H9 (cell line): Measurements from ENCODE around the gene CAPN5. TPM values are rescaled to one million over a fixed set of nuclear protein-coding genes. Genes with fewer than 3 reads are reported as not detected.

Source experiments
- DNase-seq: peaks from one replicate; pipeline ENCODE4 v3.0.0-alpha.2; 2017
- H2AFZ ChIP-seq: one replicate; pipeline ENCODE4 v1.6.1; 2013; ENCODE audit warnings: mild to moderate bottlenecking, low read length, control low read depth, moderate library complexity
- H2AK5ac ChIP-seq: 2 replicates; pipeline ENCODE4 v1.6.1; 2013; ENCODE audit warnings: low read length, control low read depth, mixed read lengths; ENCODE audit not compliant: insufficient read length
- H2BK120ac ChIP-seq: one replicate; pipeline ENCODE4 v1.6.1; 2013; ENCODE audit warnings: low read depth, mild to moderate bottlenecking, low read length, control low read depth, inconsistent platforms; ENCODE audit not compliant: poor library complexity, severe bottlenecking
- H2BK12ac ChIP-seq: 2 replicates; pipeline ENCODE4 v1.6.1; 2013; ENCODE audit warnings: low read length, control low read depth, mixed read lengths, low read depth; ENCODE audit not compliant: insufficient read length
- H2BK15ac ChIP-seq: 2 replicates; pipeline ENCODE4 v1.6.1; 2013; ENCODE audit warnings: low read depth, low read length, control low read depth
- H2BK20ac ChIP-seq: one replicate; pipeline ENCODE4 v1.6.1; 2013; ENCODE audit warnings: low read depth, mild to moderate bottlenecking, low read length, control low read depth, inconsistent platforms; ENCODE audit not compliant: poor library complexity, severe bottlenecking
- H2BK5ac ChIP-seq: 2 replicates; pipeline ENCODE4 v1.6.1; 2013; ENCODE audit warnings: low read length, control low read depth, mixed read lengths; ENCODE audit not compliant: insufficient read length
- H3K14ac ChIP-seq: 2 replicates; pipeline ENCODE4 v1.6.1; 2013; ENCODE audit warnings: low read length, control low read depth; ENCODE audit not compliant: insufficient read depth
- H3K18ac ChIP-seq: 2 replicates; pipeline ENCODE4 v1.6.1; 2013; ENCODE audit warnings: low read depth, mild to moderate bottlenecking, mixed read lengths, low read length, control low read depth; ENCODE audit not compliant: insufficient read length
- H3K23ac ChIP-seq: 2 replicates; pipeline ENCODE4 v1.6.1; 2013; ENCODE audit warnings: low read length, control low read depth, mixed read lengths, low read depth; ENCODE audit not compliant: insufficient read length
- H3K23me2 ChIP-seq: 2 replicates; pipeline ENCODE4 v1.6.1; 2013; ENCODE audit warnings: low read depth, mild to moderate bottlenecking, mixed read lengths, low read length, control low read depth; ENCODE audit not compliant: insufficient read length, poor library complexity, severe bottlenecking
- H3K27ac ChIP-seq: 2 replicates; pipeline ENCODE4 v1.5.1; 2013; ENCODE audit warnings: low read length, control low read depth, mixed read lengths, low read depth; ENCODE audit not compliant: insufficient read length
- H3K27me3 ChIP-seq: 2 replicates; pipeline ENCODE4 v1.6.1; 2013; ENCODE audit warnings: low read length, control low read depth, inconsistent platforms; ENCODE audit not compliant: insufficient read depth
- H3K4ac ChIP-seq: 2 replicates; pipeline ENCODE4 v1.6.1; 2013; ENCODE audit warnings: low read depth, mild to moderate bottlenecking, control low read depth, inconsistent platforms, low read length, moderate library complexity
- H3K4me1 ChIP-seq: 2 replicates; pipeline ENCODE4 v1.6.1; 2013; ENCODE audit warnings: low read length, control low read depth, inconsistent platforms; ENCODE audit not compliant: insufficient read depth
- H3K4me2 ChIP-seq: 2 replicates; pipeline ENCODE4 v1.6.1; 2013; ENCODE audit warnings: low read length, control low read depth, mixed read lengths; ENCODE audit not compliant: insufficient read length, insufficient read depth
- H3K56ac ChIP-seq: 2 replicates; pipeline ENCODE4 v1.6.1; 2013; ENCODE audit warnings: low read depth, mild to moderate bottlenecking, mixed read lengths, low read length, control low read depth; ENCODE audit not compliant: insufficient read length
- H3K79me1 ChIP-seq: 2 replicates; pipeline ENCODE4 v1.6.1; 2013; ENCODE audit warnings: low read depth, mild to moderate bottlenecking, moderate library complexity, low read length, control low read depth, inconsistent platforms; ENCODE audit not compliant: insufficient read depth, poor library complexity, severe bottlenecking
- H3K79me2 ChIP-seq: 2 replicates; pipeline ENCODE4 v1.6.1; 2013; ENCODE audit warnings: low read length, control low read depth, inconsistent platforms; ENCODE audit not compliant: insufficient read depth
- H3K9ac ChIP-seq: 2 replicates; pipeline ENCODE4 v1.6.1; 2013; ENCODE audit warnings: low read length, control low read depth, mixed read lengths; ENCODE audit not compliant: insufficient read length; ENCODE audit errors: extremely low read depth
- H3K9me3 ChIP-seq: one replicate; pipeline ENCODE4 v1.6.1; 2013; ENCODE audit warnings: low read depth, low read length, inconsistent platforms; ENCODE audit not compliant: control insufficient read depth
- H3T11ph ChIP-seq: one replicate; pipeline ENCODE4 v1.6.1; 2013; ENCODE audit warnings: mild to moderate bottlenecking, low read length, control low read depth, inconsistent platforms
- H4K20me1 ChIP-seq: one replicate; pipeline ENCODE4 v1.6.1; 2013; ENCODE audit not compliant: control insufficient read depth, insufficient read length, insufficient read depth
- H4K5ac ChIP-seq: 2 replicates; pipeline ENCODE4 v1.6.1; 2013; ENCODE audit warnings: low read depth, mild to moderate bottlenecking, mixed read lengths, low read length, control low read depth; ENCODE audit not compliant: insufficient read length
- H4K8ac ChIP-seq: replicated peaks from 2 replicates; pipeline ENCODE4 v1.6.1; 2013; ENCODE audit warnings: low read length, control low read depth, mixed read lengths, low read depth; ENCODE audit not compliant: insufficient read length
- H4K91ac ChIP-seq: 2 replicates; pipeline ENCODE4 v1.6.1; 2013; ENCODE audit warnings: low read depth, mild to moderate bottlenecking, moderate library complexity, mixed read lengths, low read length, control low read depth; ENCODE audit not compliant: insufficient read length
- H3K27ac Mint-ChIP-seq, 3 experiments: 2 replicates in 2 of 3; 3 replicates in 1 of 3; pipeline ENCODE4 v1.8.0; 2020 to 2021; ENCODE audit warnings: mixed read lengths in 3 of 3, mild to moderate bottlenecking in 1 of 3, moderate library complexity in 1 of 3
- H3K27me3 Mint-ChIP-seq: 2 replicates; pipeline ENCODE4 v1.8.0; 2021; ENCODE audit warnings: low read depth, mild to moderate bottlenecking, moderate library complexity, mixed read lengths
- H3K36me3 Mint-ChIP-seq, 3 experiments: 2 replicates in 2 of 3; 3 replicates in 1 of 3; pipeline ENCODE4 v1.8.0; 2020 to 2021; ENCODE audit warnings: low read depth in 3 of 3, mixed read lengths in 3 of 3; ENCODE audit not compliant: insufficient read depth in 1 of 3
- H3K4me1 Mint-ChIP-seq, 2 experiments: 2 replicates each; pipeline ENCODE4 v1.8.0; 2020; ENCODE audit warnings: mixed read lengths in 2 of 2
- H3K4me3 Mint-ChIP-seq, 2 experiments: 2 replicates in 1 of 2; 3 replicates in 1 of 2; pipeline ENCODE4 v1.8.0; 2020 to 2021; ENCODE audit warnings: mild to moderate bottlenecking in 2 of 2, mixed read lengths in 2 of 2, moderate library complexity in 1 of 2
- H3K9me3 Mint-ChIP-seq, 2 experiments: 2 replicates in 1 of 2; 3 replicates in 1 of 2; pipeline ENCODE4 v1.8.0; 2020; ENCODE audit warnings: mild to moderate bottlenecking in 2 of 2, mixed read lengths in 2 of 2, moderate library complexity in 1 of 2
- total RNA-seq: library from RNA; stranded (reverse); gene quantifications from 2 replicates; pipeline ENCODE4 v1.2.1, GENCODE V29; 2021
- TF ChIP-seq, protein P1 (sequence below): fragments of 200-600 bp; sonication (generic); conservative IDR thresholded peaks from 3 replicates; pipeline ENCODE4 v1.8.0; 2021; ENCODE audit warnings: antibody characterized with exemption, mild to moderate bottlenecking

The CAPN5 gene
- total RNA-seq, 1 experiment from 2014 or later, result 16.7 TPM

DNA sequence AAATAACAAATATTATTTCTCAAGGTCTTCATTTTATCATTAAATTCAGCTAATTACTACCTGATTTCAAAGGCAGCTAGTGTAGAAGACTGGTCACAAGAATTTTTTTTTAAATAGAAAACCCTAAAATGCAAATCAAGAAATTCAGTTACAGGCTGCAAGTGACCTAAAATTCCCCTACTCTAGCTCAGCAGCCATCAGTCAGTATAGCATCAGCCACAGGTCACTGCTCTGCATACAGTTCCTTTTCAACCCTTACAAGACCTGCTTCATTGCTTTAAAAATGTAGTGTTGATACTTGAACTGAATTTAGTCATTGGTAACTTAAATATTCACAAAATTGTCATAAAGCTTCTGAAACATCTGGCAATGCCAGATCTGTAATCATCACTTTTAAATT, 42.0 kb upstream of the CAPN5 start:
- Histone ChIP-seq H3K56ac (no peak overlapping the region), H2AK5ac (no peak overlapping the region), H3K79me2 (no peaks in the 10 kb centered on the region), H3K9ac (no peak overlapping the region), H3K9me3 (no peaks in the 10 kb centered on the region), H3K4me1 (peaks cover 3% of the 10 kb centered on the region; the same call in 1 of the 2 replicates), H2BK20ac (no peak overlapping the region), H4K8ac (no peak overlapping the region), H4K5ac (no peak overlapping the region), H4K20me1 (no peaks in the 10 kb centered on the region), H4K91ac (no peak overlapping the region), H2BK5ac (no peak overlapping the region), H3K27ac (no peak overlapping the region), H3K79me1 (no peaks in the 10 kb centered on the region), H3K27me3 (no peaks in the 10 kb centered on the region), H3K18ac (no peak overlapping the region), H2AFZ (no peak overlapping the region), H2BK12ac (no peak overlapping the region), H2BK120ac (no peak overlapping the region), H2BK15ac (no peak overlapping the region), H3K23ac (no peak overlapping the region), H3K14ac (no peak overlapping the region), H3K4me2 (no peak overlapping the region), H3T11ph (no peak overlapping the region), H3K23me2 (no peaks in the 10 kb centered on the region), H3K4ac (no peak overlapping the region)
- Mint-ChIP-seq H3K36me3 (no peaks in the 10 kb centered on the region), H3K9me3 (no peaks in the 10 kb centered on the region; a peak in 1 of 5 replicates), H3K4me1 (peaks cover 16 to 21% of the 10 kb centered on the region in 2 experiments), H3K27ac (no peak overlapping the region), H3K4me3 (no peak overlapping the region), H3K27me3 (peaks cover 2% of the 10 kb centered on the region)
- DNase-seq, result no peak
- TF ChIP-seq, protein P1, sequence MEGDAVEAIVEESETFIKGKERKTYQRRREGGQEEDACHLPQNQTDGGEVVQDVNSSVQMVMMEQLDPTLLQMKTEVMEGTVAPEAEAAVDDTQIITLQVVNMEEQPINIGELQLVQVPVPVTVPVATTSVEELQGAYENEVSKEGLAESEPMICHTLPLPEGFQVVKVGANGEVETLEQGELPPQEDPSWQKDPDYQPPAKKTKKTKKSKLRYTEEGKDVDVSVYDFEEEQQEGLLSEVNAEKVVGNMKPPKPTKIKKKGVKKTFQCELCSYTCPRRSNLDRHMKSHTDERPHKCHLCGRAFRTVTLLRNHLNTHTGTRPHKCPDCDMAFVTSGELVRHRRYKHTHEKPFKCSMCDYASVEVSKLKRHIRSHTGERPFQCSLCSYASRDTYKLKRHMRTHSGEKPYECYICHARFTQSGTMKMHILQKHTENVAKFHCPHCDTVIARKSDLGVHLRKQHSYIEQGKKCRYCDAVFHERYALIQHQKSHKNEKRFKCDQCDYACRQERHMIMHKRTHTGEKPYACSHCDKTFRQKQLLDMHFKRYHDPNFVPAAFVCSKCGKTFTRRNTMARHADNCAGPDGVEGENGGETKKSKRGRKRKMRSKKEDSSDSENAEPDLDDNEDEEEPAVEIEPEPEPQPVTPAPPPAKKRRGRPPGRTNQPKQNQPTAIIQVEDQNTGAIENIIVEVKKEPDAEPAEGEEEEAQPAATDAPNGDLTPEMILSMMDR, result no peak
